ENCODE results near the gene PNPLA2. TPM values are rescaled to one million over a fixed set of nuclear protein-coding genes. Genes with fewer than 3 reads are reported as not detected.

Gene PNPLA2
- total RNA-seq, 2 experiments from 2014 or later = 19.8 to 41.2 TPM

- POLR2A ChIA-PET = no interaction called here
- no peaks in the 10 kb centered on the region for H4K20me1 ChIP-seq (ENCODE audit: insufficient read depth, low read length)
- no TSS peak for BruUV-seq (replicated peaks)
- H3K4me1 ChIP-seq (ENCODE audit: insufficient read depth, low read length, poor library complexity, severe bottlenecking) = peaks cover 5% of the 10 kb centered on the region
- no peak overlapping the region for H3K4me3 ChIP-seq (ENCODE audit: low read depth, low read length, poor library complexity, severe bottlenecking)
- DNase-seq (ENCODE audit: low spot score) = no peak
- no peaks in the 10 kb centered on the region for H3K9me3 ChIP-seq (ENCODE audit: low read length)
- no peak overlapping the region for H2AFZ ChIP-seq (ENCODE audit: low read length)
- no peaks in the 10 kb centered on the region for H3K9me2 ChIP-seq (ENCODE audit: insufficient read depth, low read length)
- TF ChIP-seq EZH2phosphoT487 (IDR thresholded peaks at IDR 0.05; ENCODE audit: borderline replicate concordance, low read depth, low read length) (no peak), CTCF (conservative IDR thresholded peaks at IDR 0.05; ENCODE audit: low read length) (no peak)
- intact Hi-C loops (cut with micrococcal nuclease; ENCODE audit: unreplicated experiment) = no loop called here
- no peak overlapping the region for H3K27ac ChIP-seq (ENCODE audit: low read depth, low read length, poor library complexity, severe bottlenecking)
- H3K4me2 ChIP-seq (ENCODE audit: low read length) = no peak overlapping the region
- CTCF ChIA-PET (ENCODE audit: unreplicated experiment) = interaction anchor here (0.9 kb wide), 1 partner anchor 11 kb away, joined by 3 read pairs; no protein-coding TSS in a partner anchor
- H3K79me2 ChIP-seq (ENCODE audit: insufficient read depth, low read depth, low read length) = no peaks in the 10 kb centered on the region
- no peaks in the 10 kb centered on the region for H3K36me3 ChIP-seq (ENCODE audit: insufficient read depth, low read length)
These were observed 37.7 kb downstream of the PNPLA2 start for GRCh38 chr11:856397-856796.

GRCh38 chr11:858053-858761 lies 39.5 kb downstream of the PNPLA2 start:
- Histone ChIP-seq H2AFZ (ENCODE audit: low read length) (no peak overlapping the region), H3K9me2 (ENCODE audit: insufficient read depth, low read length) (no peaks in the 10 kb centered on the region), H3K4me1 (ENCODE audit: insufficient read depth, low read length, poor library complexity, severe bottlenecking) (peaks cover 5% of the 10 kb centered on the region), H3K36me3 (ENCODE audit: insufficient read depth, low read length) (no peaks in the 10 kb centered on the region), H3K4me2 (ENCODE audit: low read length) (no peak overlapping the region), H3K27ac (ENCODE audit: low read depth, low read length, poor library complexity, severe bottlenecking) (no peak overlapping the region), H3K9me3 (ENCODE audit: low read length) (no peaks in the 10 kb centered on the region), H4K20me1 (ENCODE audit: insufficient read depth, low read length) (no peaks in the 10 kb centered on the region), H3K4me3 (ENCODE audit: low read depth, low read length, poor library complexity, severe bottlenecking) (no peak overlapping the region), H3K79me2 (ENCODE audit: insufficient read depth, low read depth, low read length) (no peaks in the 10 kb centered on the region)
- POLR2A ChIA-PET = interaction anchor here (0.6 kb wide), 1 partner anchor 9 kb away, joined by 3 read pairs; no protein-coding TSS in a partner anchor
- DNase-seq (ENCODE audit: low spot score) = no peak
- BruUV-seq (replicated peaks) = no TSS peak
- CTCF ChIA-PET (ENCODE audit: unreplicated experiment) = no interaction called here
- intact Hi-C loops (cut with micrococcal nuclease; ENCODE audit: unreplicated experiment) = no loop called here
- TF ChIP-seq CTCF (conservative IDR thresholded peaks at IDR 0.05; ENCODE audit: low read length) (no peak), EZH2phosphoT487 (IDR thresholded peaks at IDR 0.05; ENCODE audit: borderline replicate concordance, low read depth, low read length) (no peak)

- BruUV-seq (replicated peaks) = no TSS peak
- Histone ChIP-seq H2AFZ (ENCODE audit: low read length) (no peak overlapping the region), H3K27ac (ENCODE audit: low read depth, low read length, poor library complexity, severe bottlenecking) (no peak overlapping the region), H3K4me1 (ENCODE audit: insufficient read depth, low read length, poor library complexity, severe bottlenecking) (peaks cover 5% of the 10 kb centered on the region), H3K79me2 (ENCODE audit: insufficient read depth, low read depth, low read length) (no peaks in the 10 kb centered on the region), H3K4me2 (ENCODE audit: low read length) (no peak overlapping the region), H3K9me2 (ENCODE audit: insufficient read depth, low read length) (no peaks in the 10 kb centered on the region), H3K4me3 (ENCODE audit: low read depth, low read length, poor library complexity, severe bottlenecking) (no peak overlapping the region), H3K9me3 (ENCODE audit: low read length) (no peaks in the 10 kb centered on the region), H4K20me1 (ENCODE audit: insufficient read depth, low read length) (no peaks in the 10 kb centered on the region), H3K36me3 (ENCODE audit: insufficient read depth, low read length) (no peaks in the 10 kb centered on the region)
- POLR2A ChIA-PET = no interaction called here
- CTCF ChIA-PET (ENCODE audit: unreplicated experiment) = no interaction called here
- no peak for DNase-seq (ENCODE audit: low spot score)
- intact Hi-C loops (cut with micrococcal nuclease; ENCODE audit: unreplicated experiment) = no loop called here
- TF ChIP-seq EZH2phosphoT487 (IDR thresholded peaks at IDR 0.05; ENCODE audit: borderline replicate concordance, low read depth, low read length) (no peak), CTCF (conservative IDR thresholded peaks at IDR 0.05; ENCODE audit: low read length) (no peak)
These were observed 40.1 kb downstream of the PNPLA2 start for GRCh38 chr11:858762-859339.
